GM18858 (cell line): ENCODE measurements around the gene ZNF397.
A peak's percentile ranks its signal among the peaks of the same experiment; 100 is the strongest.
"Not testable (repeated sequence)": the region's sequence is repeated elsewhere in the genome, so short reads cannot be mapped to it uniquely, and the experiment has no call there.

Source experiments
- ATAC-seq: cut with Tn5 transposase; IDR thresholded peaks from one replicate; pipeline ENCODE4 v1.9.1; 2021; ENCODE audit not compliant: unreplicated experiment

The ZNF397 gene

GRCh38 chr18:35240664-35241447 lies at the start of gene ZNF397:
TSS of gene ZNF397 (plus strand) at chr18:35241034. CDS start at chr18:35242471, 1,437 bp downstream.
- ATAC-seq: peak; percentile 97

GRCh38 chr18:35191698-35192025 lies 49.2 kb upstream of the ZNF397 start:
- no peak for ATAC-seq

DNA sequence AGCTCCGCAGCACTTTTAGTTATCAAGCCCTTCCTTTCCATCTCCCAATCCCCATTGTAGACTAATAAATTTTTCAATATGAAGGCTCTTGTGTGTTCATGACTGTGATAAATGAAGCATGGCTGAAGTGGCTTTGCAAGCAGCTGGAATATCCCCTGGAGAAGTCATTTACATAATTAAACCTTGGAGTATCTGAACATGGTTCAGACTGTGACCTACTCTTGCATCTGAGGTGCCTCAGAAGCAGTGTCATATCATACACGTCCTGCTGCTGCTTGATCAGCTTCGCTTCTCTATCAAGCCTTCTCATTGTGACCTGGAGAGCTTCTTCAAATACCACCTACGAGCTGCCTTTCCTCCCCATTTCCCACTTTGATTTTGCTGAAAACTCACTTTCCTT lies 48.4 kb upstream of the ZNF397 start:
- ATAC-seq: no peak

GRCh38 chr18:35193316-35193715 lies 47.5 kb upstream of the ZNF397 start:
- ATAC-seq: no peak

- no peak for ATAC-seq
Measured at GRCh38 chr18:35197296-35197695, 43.5 kb upstream of the ZNF397 start.

DNA sequence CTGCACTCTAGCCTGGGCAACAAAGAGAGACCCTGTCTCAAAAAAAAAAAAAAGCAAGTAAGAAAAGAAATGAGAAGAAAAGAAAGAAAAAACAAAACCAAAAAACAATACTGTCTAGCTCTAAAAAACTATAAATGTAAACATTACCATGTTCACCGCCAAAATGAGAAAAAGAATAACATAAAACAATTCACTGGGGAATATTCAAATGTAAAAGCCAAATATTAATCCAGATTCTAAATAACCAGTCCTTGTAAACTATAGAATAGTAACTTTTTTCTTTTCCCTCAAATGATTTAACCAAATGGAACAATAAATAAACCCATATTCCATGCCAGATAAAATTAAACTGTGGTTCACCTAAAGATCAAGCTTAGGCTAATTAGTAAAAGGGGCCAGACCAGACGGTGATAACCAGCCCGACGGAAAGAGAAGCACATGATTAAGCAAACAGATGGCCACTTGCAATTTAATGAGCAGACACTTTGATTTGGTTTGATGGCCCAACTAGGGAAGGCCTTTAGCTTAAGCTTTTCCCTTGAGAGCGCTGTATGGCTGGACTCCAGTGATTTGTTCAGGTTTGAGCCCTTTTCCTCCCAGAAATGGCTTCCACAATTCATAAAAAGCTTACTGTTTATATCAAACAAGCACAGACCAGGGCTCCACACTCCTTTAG lies 39.4 kb upstream of the ZNF397 start:
- no peak for ATAC-seq

DNA sequence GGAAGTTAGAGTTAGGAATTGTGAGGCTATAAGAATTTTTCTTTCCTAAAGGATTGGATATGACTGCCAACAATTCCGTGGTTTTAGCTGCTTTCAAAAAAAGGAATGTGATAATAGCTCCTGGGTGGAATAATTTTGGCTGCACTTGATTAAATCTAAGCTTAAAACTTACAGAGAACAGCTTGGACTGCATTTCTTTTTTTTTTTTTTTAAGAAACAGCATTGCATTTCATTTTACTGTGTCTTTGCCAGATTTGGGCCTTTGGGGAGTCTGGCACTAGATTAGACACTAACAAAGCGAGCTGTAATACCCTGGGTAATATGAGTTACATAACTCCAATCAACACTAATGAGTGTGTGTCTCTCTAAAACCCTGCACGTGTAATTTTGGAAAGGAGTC lies 37.8 kb upstream of the ZNF397 start:
- no peak for ATAC-seq

DNA sequence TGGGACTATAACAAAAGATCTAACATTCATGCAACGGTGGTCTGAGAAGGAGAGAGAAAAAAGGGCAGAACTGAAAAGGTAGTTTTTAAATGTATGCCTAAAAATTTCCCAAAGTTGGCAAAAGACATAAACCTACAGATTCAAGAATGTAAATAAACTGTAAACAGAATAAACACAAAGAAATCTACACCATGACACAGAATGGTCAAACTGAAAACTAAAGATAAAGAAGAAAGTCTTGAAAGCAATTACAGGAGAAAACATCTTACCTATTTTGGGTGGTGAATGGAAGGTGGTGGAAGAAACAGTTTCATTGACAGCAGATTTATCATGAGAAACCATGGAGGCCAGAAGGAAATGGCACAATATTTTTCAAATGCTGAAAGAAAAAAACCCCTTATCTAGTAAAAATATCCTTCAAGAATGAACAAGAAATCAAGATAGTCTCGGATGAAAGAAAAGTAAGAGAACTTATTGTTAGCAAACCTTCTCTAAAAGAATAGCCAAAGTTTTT lies 35.6 kb upstream of the ZNF397 start:
- ATAC-seq: no peak

DNA sequence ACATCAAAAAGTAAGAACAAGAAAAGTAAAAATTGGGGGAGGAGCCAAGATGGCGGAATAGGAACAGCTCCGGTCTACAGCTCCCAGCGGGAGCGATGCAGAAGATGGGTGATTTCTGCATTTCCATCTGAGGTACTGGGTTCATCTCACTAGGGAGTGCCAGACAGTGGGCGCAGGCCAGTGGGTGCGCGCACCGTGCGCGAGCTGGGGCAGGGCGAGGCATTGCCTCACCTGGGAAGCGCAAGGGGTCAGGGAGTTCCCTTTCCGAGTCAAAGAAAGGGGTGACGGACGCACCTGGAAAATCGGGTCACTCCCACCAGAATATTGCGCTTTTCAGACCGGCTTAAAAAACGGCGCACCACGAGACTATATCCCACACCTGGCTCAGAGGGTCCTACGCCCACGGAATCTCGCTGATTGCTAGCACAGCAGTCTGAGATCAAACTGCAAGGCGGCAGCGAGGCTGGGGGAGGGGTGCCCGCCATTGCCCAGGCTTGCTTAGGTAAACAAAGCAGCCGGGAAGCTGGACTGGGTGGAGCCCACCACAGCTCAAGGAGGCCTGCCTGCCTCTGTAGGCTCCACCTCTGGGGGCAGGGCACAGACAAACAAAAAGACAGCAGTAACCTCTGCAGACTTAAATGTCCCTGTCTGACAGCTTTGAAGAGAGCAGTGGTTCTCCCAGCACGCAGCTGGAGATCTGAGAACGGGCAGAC lies 34.9 kb upstream of the ZNF397 start:
- not testable (repeated sequence) for ATAC-seq

GRCh38 chr18:35215026-35215425 lies 25.8 kb upstream of the ZNF397 start:
- ATAC-seq: no peak

- not testable (repeated sequence) for ATAC-seq
Measured at GRCh38 chr18:35216611-35217010, 24.2 kb upstream of the ZNF397 start.

DNA sequence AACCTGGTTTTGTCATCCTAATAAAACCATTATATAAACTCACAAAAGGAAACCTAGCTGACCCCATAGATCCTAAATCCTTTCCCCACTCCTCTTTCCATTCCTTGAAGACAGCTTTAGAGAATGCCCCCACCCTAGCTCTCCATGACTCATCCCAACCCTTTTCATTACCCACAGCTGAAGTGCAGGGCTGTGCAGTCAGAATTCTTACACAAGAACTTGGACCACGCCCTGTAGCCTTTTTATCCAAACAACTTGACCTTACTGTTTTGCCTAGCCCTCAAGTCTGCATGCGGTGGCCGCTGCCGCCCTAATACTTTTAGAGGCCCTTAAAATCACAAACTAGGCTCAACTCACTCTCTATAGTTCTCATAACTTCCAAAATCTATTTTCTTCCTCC lies 21.5 kb upstream of the ZNF397 start:
- ATAC-seq: not testable (repeated sequence)

- ATAC-seq: no peak
Measured at GRCh38 chr18:35220424-35220823, 20.4 kb upstream of the ZNF397 start.

DNA sequence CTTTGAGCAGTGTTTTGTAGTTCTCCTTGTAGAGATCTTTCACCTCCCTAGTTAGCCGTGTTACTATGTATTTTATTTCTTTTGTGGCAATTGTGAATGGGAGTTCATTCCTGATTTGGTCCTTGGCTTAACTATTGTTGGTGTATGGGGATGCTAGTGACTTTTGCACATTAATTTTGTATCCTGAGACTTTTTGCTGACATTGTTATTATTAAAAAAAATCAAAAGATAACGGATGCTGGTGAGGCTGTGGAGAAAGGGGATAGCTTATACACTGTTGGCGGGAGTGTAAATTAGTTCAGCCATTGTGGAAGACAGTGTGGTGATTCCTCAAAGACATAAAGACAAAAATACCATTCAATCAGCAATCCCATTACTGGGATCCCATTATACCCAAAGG lies 17.0 kb upstream of the ZNF397 start:
- no peak for ATAC-seq

GRCh38 chr18:35227254-35227653 lies 13.6 kb upstream of the ZNF397 start:
- no peak for ATAC-seq

DNA sequence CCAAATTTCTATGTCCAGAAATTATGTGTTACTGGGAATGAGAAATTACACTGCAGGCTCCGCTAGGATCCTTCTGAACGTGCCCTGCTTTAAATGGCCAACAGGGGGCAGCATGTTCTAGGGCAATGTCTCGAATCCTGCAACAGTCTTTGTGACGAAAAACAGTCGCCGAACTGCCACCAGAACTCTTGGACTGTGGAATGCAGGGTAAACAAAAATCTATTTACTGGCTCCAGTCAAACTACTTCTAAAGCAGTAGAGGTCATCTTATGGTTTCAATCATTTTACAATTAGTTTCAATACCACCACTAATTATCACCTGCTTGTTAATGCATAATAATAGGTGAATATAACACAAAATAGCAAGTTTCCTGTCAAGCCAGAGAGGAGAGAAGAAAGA lies 9.8 kb upstream of the ZNF397 start:
- ATAC-seq: peak; percentile 74

- no peak for ATAC-seq
Measured at GRCh38 chr18:35236571-35237363, 4.1 kb upstream of the ZNF397 start.

DNA sequence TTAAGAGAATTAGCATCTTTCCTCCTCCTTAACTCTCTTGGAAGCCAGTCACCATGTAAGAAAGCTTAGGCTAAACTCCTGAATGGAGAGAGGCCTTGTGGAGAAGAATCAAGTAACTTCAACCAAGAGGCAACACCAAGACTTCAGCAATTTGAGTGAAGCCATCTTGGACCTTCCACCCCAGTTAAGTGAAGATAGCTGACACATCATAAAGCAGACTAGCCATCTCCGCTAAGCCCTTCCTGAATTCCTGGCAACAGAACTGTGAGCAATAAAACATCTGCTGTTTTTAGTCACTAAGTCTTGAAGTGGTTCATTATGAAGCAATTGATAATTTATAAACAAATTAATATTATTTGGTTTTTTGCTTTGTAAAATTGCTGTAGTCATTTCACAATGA lies 1.5 kb upstream of the ZNF397 start:
- no peak for ATAC-seq

DNA sequence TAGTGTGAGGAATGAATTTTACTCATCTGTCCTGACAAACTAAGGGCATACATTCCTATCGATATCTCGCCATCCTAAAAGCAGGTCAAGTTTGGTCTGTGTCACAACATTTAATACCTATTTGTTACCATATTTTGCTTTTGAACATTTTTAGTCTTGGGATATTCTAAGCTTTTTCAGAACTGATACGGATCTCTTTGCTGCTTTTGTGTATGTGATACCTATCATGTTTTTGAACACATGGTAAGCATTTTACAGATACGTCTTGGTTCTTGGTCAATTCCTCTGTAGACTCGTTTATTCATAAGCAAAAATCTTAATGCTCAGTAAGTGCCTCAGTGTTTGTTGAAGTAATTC lies 592 bp downstream of the ZNF397 start:
- ATAC-seq: no peak

GRCh38 chr18:35242426-35242825 lies 1.6 kb downstream of the ZNF397 start:
- no peak for ATAC-seq

GRCh38 chr18:35244671-35245070 lies 3.8 kb downstream of the ZNF397 start:
- no peak for ATAC-seq
